Adrenal gland (tissue), 12 donors: ENCODE measurements around the gene AP1B1. TPM values are rescaled to one million over a fixed set of nuclear protein-coding genes. Genes with fewer than 3 reads are reported as not detected.

Experiments
- DNase-seq, 7 donors: peaks; one replicate each; pipeline ENCODE4 v3.0.0-alpha.2; 2019 to 2020
- H3K27ac ChIP-seq, 5 donors: fragments of 200-600 bp; sonication (generic) in 4 of 5; 1 replicate in 3 of 5; 2 replicates in 2 of 5; pipeline versions ENCODE4 v1.5.1 to v1.8.0; 2016 to 2020; ENCODE audit warnings: mild to moderate bottlenecking in 1 of 5
- H3K27me3 ChIP-seq: fragments of 200-600 bp; 2 replicates; pipeline ENCODE4 v1.8.0; 2021
- H3K36me3 ChIP-seq, 2 donors: fragments of 200-600 bp; replicated peaks in 1 of 2; 1 replicate in 1 of 2; 2 replicates in 1 of 2; pipeline versions ENCODE4 v1.5.1 to v1.8.0; 2018 to 2022
- H3K4me1 ChIP-seq, 2 donors: fragments of 200-600 bp; replicated peaks in 1 of 2; 1 replicate in 1 of 2; 2 replicates in 1 of 2; pipeline versions ENCODE4 v1.5.1 to v1.8.0; 2018 to 2021
- H3K4me3 ChIP-seq, 4 donors: fragments of 200-600 bp; sonication (generic) in 3 of 4; one replicate each; pipeline ENCODE4 v1.5.1; 2016 to 2018
- H3K9me3 ChIP-seq, 3 donors: fragments of 200-600 bp; sonication (generic) in 1 of 3; replicated peaks in 1 of 3; 1 replicate in 2 of 3; 2 replicates in 1 of 3; pipeline versions ENCODE4 v1.5.1 to v1.8.0; 2016 to 2021
- POLR2A ChIP-seq, 2 donors: fragments of 450-650 bp; IDR thresholded peaks; one replicate each; pipeline ENCODE4 v1.6.1; 2017; ENCODE audit warnings: antibody characterized with exemption in 2 of 2, mild to moderate bottlenecking in 2 of 2, moderate library complexity in 1 of 2
- whole genome bisulfite sequencing, 4 donors: extraction: QIAGEN DNeasy Blood & Tissue Kit in 2 of 4; methylation state at CpG; one replicate each; pipeline versions ENCODE4 v1.1.5 to v1.1.7; 2013 to 2017; 5-methylcytosine and 5-hydroxymethylcytosine counted together
- intact Hi-C, 2 donors: fragments of 100-400 bp; cut with DNase I; formaldehyde crosslinking; loops; one replicate each; pipeline versions ENCODE4 v1.14.1 to v1.15.0; 2022 to 2023
- polyA plus RNA-seq, 3 donors: library from polyadenylated mRNA; stranded (reverse); fragments of 200-250 nt in 2 of 3; fragments of 350-450 nt in 1 of 3; fragmentation: Illumina TruSeq in 1 of 3; extraction: RNeasy Lipid Tissue Mini Kit (QIAGEN cat#74804) in 1 of 3; gene quantifications; one replicate each; pipeline ENCODE4 v1.2.3, GENCODE V29; 2013 to 2014
- total RNA-seq, 9 donors: library from RNA; depleted of rRNA in 4 of 9; stranded (reverse); fragments of >200 nt in 4 of 9; fragments of 120-200 nt in 1 of 9; fragmentation: NEBNext Ultra II Directional in 1 of 9; extraction: Animal tissue kit (Norgen Biotek cat#: 25700) in 1 of 9; gene quantifications; one replicate each; pipeline versions ENCODE4 v1.1.0 to v1.2.4, GENCODE V29; 2013 to 2023
- TF ChIP-seq, protein P1 (sequence below), 6 experiments: fragments of 450-650 bp in 4 of 6; fragments of 200-600 bp in 2 of 6; sonication (generic) in 1 of 6; IDR thresholded peaks; 1 replicate in 5 of 6; 2 replicates in 1 of 6; pipeline versions ENCODE4 v1.5.1 to v1.8.0; 2016 to 2021; ENCODE audit warnings: antibody characterized with exemption in 6 of 6, mild to moderate bottlenecking in 2 of 6, moderate library complexity in 1 of 6
- donor health status: healthy with polysubstance abuse.
- donor health status: Bipolar disorder and iron deficiency.
- donor health status: DM: yes; HTN: yes; CAD: no.
- donor health status: DM: no; HTN: no; CAD: no.
- donor health status: DM: no; HTN: no; CAD: no.
- donor health status: DM: yes; HTN: yes; CAD: no.

Gene AP1B1
- total and polyA plus RNA-seq, 12 donors = 47.6 to 190 (median 109) TPM

DNA sequence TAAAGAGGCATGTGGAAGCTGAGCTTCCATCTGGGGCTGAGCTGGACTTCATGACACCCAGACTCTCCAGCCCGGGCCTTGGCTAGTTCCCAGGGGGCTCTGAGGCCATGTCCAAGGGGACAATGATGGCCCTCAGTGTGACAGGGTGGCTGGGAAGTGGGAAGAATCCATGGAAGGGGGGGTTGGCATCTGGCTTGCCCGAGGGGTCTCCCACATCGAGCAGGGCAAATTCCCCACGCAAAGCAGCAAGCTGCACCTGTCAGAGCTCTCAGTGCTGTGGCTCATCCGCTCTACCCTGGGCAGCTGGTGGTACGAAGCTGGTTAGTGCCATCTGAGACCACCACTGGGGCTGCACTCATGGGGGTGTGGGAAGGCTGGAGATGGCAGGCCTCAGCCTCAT lies 9.4 kb upstream of the AP1B1 start:
- WGBS, 4 donors = 80 to 88% (median 86%) methylated on average over 5 to 6 of the region's 6 CpGs; no CpG with 5 or more reads in 1 of the 4 donors
- intact Hi-C loops = loop anchor here (10.0 kb wide), 1 partner anchor 127 kb away; no protein-coding TSS in a partner anchor
- Histone ChIP-seq H3K36me3 (no peaks in the 10 kb centered on the region), H3K4me3 (no peak overlapping the region), H3K9me3 (no peaks in the 10 kb centered on the region), H3K27me3 (no peaks in the 10 kb centered on the region), H3K4me1 (peaks cover 0 to 3% of the 10 kb centered on the region in 2 donors), H3K27ac (no peak overlapping the region)
- DNase-seq = peak in 2 of 7 donors; percentile 7 to 35
- TF ChIP-seq POLR2A (IDR thresholded peaks at IDR 0.05) = no peak
- TF ChIP-seq, protein P1, sequence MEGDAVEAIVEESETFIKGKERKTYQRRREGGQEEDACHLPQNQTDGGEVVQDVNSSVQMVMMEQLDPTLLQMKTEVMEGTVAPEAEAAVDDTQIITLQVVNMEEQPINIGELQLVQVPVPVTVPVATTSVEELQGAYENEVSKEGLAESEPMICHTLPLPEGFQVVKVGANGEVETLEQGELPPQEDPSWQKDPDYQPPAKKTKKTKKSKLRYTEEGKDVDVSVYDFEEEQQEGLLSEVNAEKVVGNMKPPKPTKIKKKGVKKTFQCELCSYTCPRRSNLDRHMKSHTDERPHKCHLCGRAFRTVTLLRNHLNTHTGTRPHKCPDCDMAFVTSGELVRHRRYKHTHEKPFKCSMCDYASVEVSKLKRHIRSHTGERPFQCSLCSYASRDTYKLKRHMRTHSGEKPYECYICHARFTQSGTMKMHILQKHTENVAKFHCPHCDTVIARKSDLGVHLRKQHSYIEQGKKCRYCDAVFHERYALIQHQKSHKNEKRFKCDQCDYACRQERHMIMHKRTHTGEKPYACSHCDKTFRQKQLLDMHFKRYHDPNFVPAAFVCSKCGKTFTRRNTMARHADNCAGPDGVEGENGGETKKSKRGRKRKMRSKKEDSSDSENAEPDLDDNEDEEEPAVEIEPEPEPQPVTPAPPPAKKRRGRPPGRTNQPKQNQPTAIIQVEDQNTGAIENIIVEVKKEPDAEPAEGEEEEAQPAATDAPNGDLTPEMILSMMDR (IDR thresholded peaks at IDR 0.05) = no peak

GRCh38 chr22:29396126-29396525 lies 7.8 kb upstream of the AP1B1 start:
- Histone ChIP-seq H3K36me3 (no peaks in the 10 kb centered on the region), H3K4me3 (no peak overlapping the region), H3K9me3 (no peaks in the 10 kb centered on the region), H3K4me1 (peaks cover 0 to 3% of the 10 kb centered on the region in 2 donors), H3K27me3 (no peaks in the 10 kb centered on the region), H3K27ac (no peak overlapping the region)
- WGBS, 4 donors = 57 to 76% (median 68%) methylated on average over 2 of the region's 2 CpGs
- TF ChIP-seq, protein P1 (IDR thresholded peaks at IDR 0.05) = no peak
- TF ChIP-seq POLR2A (IDR thresholded peaks at IDR 0.05) = no peak
- intact Hi-C loops = loop anchor here (10.0 kb wide), 1 partner anchor 129 kb away; no protein-coding TSS in a partner anchor
- DNase-seq = peak in 1 of 7 donors; percentile 44

- no peaks in the 10 kb centered on the region for H3K27me3 ChIP-seq
- intact Hi-C loops = loop anchor here (10.0 kb wide), 1 partner anchor 130 kb away; no protein-coding TSS in a partner anchor
- H3K4me3 ChIP-seq = no peak overlapping the region
- no peak overlapping the region for H3K27ac ChIP-seq
- H3K36me3 ChIP-seq = no peaks in the 10 kb centered on the region
- no peak for TF ChIP-seq POLR2A (IDR thresholded peaks at IDR 0.05)
- TF ChIP-seq, protein P1 (IDR thresholded peaks at IDR 0.05) = peak; percentile 71 to 91 (median 84)
- peak; percentile 66 to 89 (median 77) for DNase-seq
- no peaks in the 10 kb centered on the region for H3K9me3 ChIP-seq
- 1 to 7% (median 4%) methylated on average over 9 to 10 of the region's 10 CpGs for WGBS, 4 donors
- peaks cover 0 to 3% of the 10 kb centered on the region in 2 donors for H3K4me1 ChIP-seq
Observed at GRCh38 chr22:29394931-29395581, 6.7 kb upstream of the AP1B1 start.

GRCh38 chr22:29393019-29393608 lies 4.7 kb upstream of the AP1B1 start:
- Histone ChIP-seq H3K4me1 (peaks cover 0 to 8% of the 10 kb centered on the region in 2 donors), H3K36me3 (no peaks in the 10 kb centered on the region), H3K27me3 (no peaks in the 10 kb centered on the region), H3K9me3 (no peaks in the 10 kb centered on the region), H3K4me3 (no peak overlapping the region), H3K27ac (no peak overlapping the region)
- TF ChIP-seq, protein P1 (IDR thresholded peaks at IDR 0.05) = no peak
- no peak for TF ChIP-seq POLR2A (IDR thresholded peaks at IDR 0.05)
- intact Hi-C loops = loop anchor here (10.0 kb wide), 1 partner anchor 132 kb away; no protein-coding TSS in a partner anchor
- 77 to 100% (median 82%) methylated on average over 1 to 2 of the region's 2 CpGs for WGBS, 4 donors
- peak in 3 of 7 donors; percentile 2 to 33 (median 2) for DNase-seq
